K562 (cell line): ENCODE results near the gene SPOCD1. TPM values are rescaled to one million over a fixed set of nuclear protein-coding genes. Genes with fewer than 3 reads are reported as not detected.

ENCODE experiments used
- ATAC-seq: fragments of 200-7000 bp; cut with Tn5 transposase; 3 replicates; pipeline ENCODE4 v1.9.1; 2020; ENCODE audit warnings: moderate library complexity
- BruUV-seq: library from RNA; stranded (reverse); fragments of 400-500 nt; replicated peaks from 2 replicates; lab custom pipeline; 2021; lab: Mats Ljungman, UMichigan
- CTCF ChIA-PET: fragments of 300-600 bp; formaldehyde crosslinking; extraction: SDS; loops from one replicate; lab custom pipeline; 2021; ENCODE audit warnings: low intra/inter-chr PET ratio; lab: Yijun Ruan, JAX
- POLR2A ChIA-PET: fragments of 300-600, 350-650 bp; sonication (Branson Sonifier 250); formaldehyde crosslinking; extraction: SDS; loops from one replicate; lab custom pipeline; 2021; ENCODE audit warnings: antibody characterized with exemption, inconsistent platforms; lab: Yijun Ruan, JAX
- DNase-seq, 4 experiments: peaks; one replicate each; pipeline versions ENCODE4 v3.0.0 to v3.0.0-alpha.2; 2011 to 2018; ENCODE audit warnings: low spot score in 3 of 4, mixed read lengths in 3 of 4; ENCODE audit errors: extremely low read depth in 1 of 4
- FAIRE-seq: peaks from 2 replicates; lab custom pipeline; 2011; peaks lifted over from hg19 to GRCh38; lab: Jason Lieb, UNC
- H2AFZ ChIP-seq: 2 replicates; pipeline ENCODE4 v1.6.0; 2011; ENCODE audit warnings: low read depth, low read length, control low read depth, inconsistent platforms
- H3K27ac ChIP-seq: fragments of 200-600 bp; 3 replicates; pipeline ENCODE4 v1.8.0; 2011; ENCODE audit warnings: low read depth, mild to moderate bottlenecking, control low read depth, inconsistent platforms, low read length, moderate library complexity, mixed read lengths; ENCODE audit errors: extremely low read depth
- H3K27me3 ChIP-seq, 2 experiments: fragments of 300-600 bp in 1 of 2; 2 replicates in 1 of 2; 3 replicates in 1 of 2; pipeline versions ENCODE4 v1.6.0 to v1.8.0; 2011; ENCODE audit warnings: inconsistent platforms in 2 of 2, low read length in 2 of 2, mild to moderate bottlenecking in 1 of 2, mixed read lengths in 1 of 2, moderate library complexity in 1 of 2; ENCODE audit not compliant: control insufficient read depth in 2 of 2, insufficient read depth in 2 of 2
- H3K36me3 ChIP-seq: fragments of 300-600 bp; 3 replicates; pipeline ENCODE4 v1.8.0; 2011; ENCODE audit warnings: mild to moderate bottlenecking, low read length, inconsistent platforms; ENCODE audit not compliant: control insufficient read depth, insufficient read depth
- H3K4me1 ChIP-seq, 2 experiments: fragments of 200-600 bp in 1 of 2; replicated peaks in 1 of 2; 2 replicates in 1 of 2; 3 replicates in 1 of 2; pipeline versions ENCODE4 v1.5.1 to v1.8.0; 2011; ENCODE audit warnings: inconsistent platforms in 2 of 2, low read length in 2 of 2, mild to moderate bottlenecking in 1 of 2, mixed read lengths in 1 of 2, moderate library complexity in 1 of 2; ENCODE audit not compliant: control insufficient read depth in 2 of 2, insufficient read depth in 2 of 2
- H3K4me2 ChIP-seq: 2 replicates; pipeline ENCODE4 v1.6.1; 2011; ENCODE audit warnings: low read length, control low read depth, inconsistent platforms, mixed read lengths; ENCODE audit not compliant: insufficient read depth
- H3K4me3 ChIP-seq: fragments of 200-600 bp; sonication (generic), shearing (Covaris generic); 2 replicates; pipeline ENCODE4 v1.5.1; 2016; ENCODE audit warnings: control low read depth, inconsistent platforms
- H3K79me2 ChIP-seq: fragments of 200-600 bp; 3 replicates; pipeline ENCODE4 v1.8.0; 2011; ENCODE audit warnings: low read length, inconsistent platforms; ENCODE audit not compliant: control insufficient read depth, insufficient read depth
- H3K9ac ChIP-seq, 2 experiments: 2 replicates each; pipeline versions ENCODE4 v1.6.0 to v1.6.1; 2011; ENCODE audit warnings: low read depth in 2 of 2, low read length in 2 of 2, control low read depth in 1 of 2, inconsistent platforms in 1 of 2, mild to moderate bottlenecking in 1 of 2, mixed read lengths in 1 of 2; ENCODE audit not compliant: insufficient read depth in 1 of 2
- H3K9me1 ChIP-seq: one replicate; pipeline ENCODE4 v1.6.0; 2011; ENCODE audit warnings: inconsistent platforms, mild to moderate bottlenecking, low read length, moderate library complexity; ENCODE audit not compliant: control insufficient read depth, insufficient read depth
- H3K9me3 ChIP-seq: replicated peaks from 2 replicates; pipeline ENCODE4 v1.5.1; 2011; ENCODE audit warnings: low read depth, low read length, inconsistent platforms; ENCODE audit not compliant: control insufficient read depth, insufficient read depth
- H4K20me1 ChIP-seq: replicated peaks from 2 replicates; pipeline ENCODE4 v1.6.1; 2011; ENCODE audit warnings: low read length, inconsistent platforms, mixed read lengths; ENCODE audit not compliant: control insufficient read depth, insufficient read depth
- BDP1 ChIP-seq: IDR thresholded peaks from 3 replicates; pipeline ENCODE4 v1.6.1; 2011; ENCODE audit not compliant: insufficient read length, insufficient read depth
- CLOCK ChIP-seq: fragments of 250-450 bp; sonication (Bioruptor Pico); IDR thresholded peaks from 2 replicates; pipeline ENCODE4 v1.4.0; 2020; ENCODE audit warnings: mild to moderate bottlenecking, moderate library complexity, borderline replicate concordance
- HES1 ChIP-seq: fragments of 450-650 bp; IDR thresholded peaks from 2 replicates; pipeline ENCODE4 v1.6.1; 2016; ENCODE audit warnings: low read depth, mild to moderate bottlenecking, moderate library complexity
- KLF6 ChIP-seq: fragments of 250-450 bp; sonication (Bioruptor Pico); IDR thresholded peaks from 2 replicates; pipeline ENCODE4 v1.4.0; 2020; ENCODE audit warnings: mild to moderate bottlenecking, moderate library complexity, borderline replicate concordance
- NCOA1 ChIP-seq: fragments of 450-650 bp; IDR thresholded peaks from 2 replicates; pipeline ENCODE4 v1.6.1; 2016; ENCODE audit warnings: low read depth
- SRSF1 ChIP-seq: fragments of 200-400 bp; formaldehyde crosslinking; IDR thresholded peaks from 2 replicates; pipeline ENCODE4 v1.6.1; 2017; ENCODE audit warnings: mild to moderate bottlenecking, low read depth, low read length, moderate library complexity
- YBX1 ChIP-seq: fragments of 450-650 bp; IDR thresholded peaks from 2 replicates; pipeline ENCODE4 v1.7.1; 2016; ENCODE audit warnings: mild to moderate bottlenecking
- ZFP91 ChIP-seq: sonication (generic); formaldehyde crosslinking; IDR thresholded peaks from 2 replicates; pipeline ENCODE4 v1.8.0; 2022; ENCODE audit warnings: mild to moderate bottlenecking, missing genetic modification reagents
- ZNF121 ChIP-seq: sonication (generic); formaldehyde crosslinking; conservative IDR thresholded peaks from 2 replicates; pipeline ENCODE4 v1.8.0; 2022; ENCODE audit warnings: missing genetic modification reagents
- ZNF398 ChIP-seq: fragments of 250-450 bp; sonication (Bioruptor Pico); IDR thresholded peaks from 2 replicates; pipeline ENCODE4 v1.8.0; 2021; ENCODE audit warnings: moderate library complexity, mild to moderate bottlenecking, inconsistent platforms
- ZNF740 ChIP-seq, 3 experiments: fragments of 200-800 bp in 1 of 3; sonication (Bioruptor generic) in 1 of 3; sonication (generic) in 1 of 3; formaldehyde crosslinking in 1 of 3; IDR thresholded peaks; 2 replicates each; pipeline versions ENCODE4 v1.6.1 to v1.8.0; 2016 to 2022; ENCODE audit warnings: mild to moderate bottlenecking in 2 of 3, missing compliant biosample characterization in 2 of 3, missing genetic modification characterization in 2 of 3, missing genetic modification reagents in 1 of 3
- WGBS: fragments of 100-300 bp; shearing (Covaris generic); methylation state at CpG from one replicate; pipeline ENCODE4 v1.1.6; 2016; ENCODE audit warnings: low coverage, mixed read lengths; ENCODE audit not compliant: insufficient coverage; ENCODE audit errors: missing lambda C conversion rate; 5-methylcytosine and 5-hydroxymethylcytosine counted together
- in situ Hi-C: fragments of 300-500 bp; cut with MboI; formaldehyde crosslinking; loops from 4 replicates; pipeline ENCODE4 v1.15.0; 2018; ENCODE audit warnings: inconsistent platforms, mixed read lengths
- intact Hi-C: fragments of 100-400 bp; cut with micrococcal nuclease; formaldehyde crosslinking; loops from 2 replicates; pipeline ENCODE4 v1.14.2; 2022
- polyA plus RNA-seq, 8 experiments: library from polyadenylated mRNA; depleted of rRNA in 4 of 8; stranded (reverse) in 5 of 8; unstranded in 3 of 8; fragments of >200 nt; fragmentation: Nextera tagmentation in 2 of 8; fragmentation: Illumina TruSeq in 1 of 8; extraction: Ambion mirVana in 2 of 8; extraction: Trizol in 1 of 8; gene quantifications; 2 replicates each; pipeline versions ENCODE4 v1.2.1 to v1.2.3, GENCODE V29; 2011 to 2014; ENCODE audit warnings: inconsistent platforms in 1 of 8, missing spikeins in 1 of 8
- total RNA-seq, 7 experiments: library from RNA; depleted of rRNA in 6 of 7; stranded (reverse); fragments of >200 nt in 6 of 7; fragmentation: Illumina TruSeq in 2 of 7; extraction: Trizol in 2 of 7; gene quantifications; 2 replicates each; pipeline versions ENCODE4 v1.2.1 to v1.2.3, GENCODE V29; 2011 to 2021; ENCODE audit warnings: low replicate concordance in 1 of 7

SPOCD1 gene
- total and polyA plus RNA-seq, 9 of the 15 experiments (the other 6 are each of a cell fraction or from before 2014, with no cell fraction given): 0.03 to 0.71 (median 0.26) TPM; not detected in 1

GRCh38 chr1:31786366-31787060, 29.3 kb downstream of the SPOCD1 start:
- Histone ChIP-seq H3K4me1 (peaks cover 15 to 37% of the 10 kb centered on the region in 2 experiments), H3K9me3 (no peaks in the 10 kb centered on the region), H3K27me3 (peaks cover 2 to 19% of the 10 kb centered on the region in 2 experiments; a peak in 3 of 5 replicates), H3K36me3 (no peaks in the 10 kb centered on the region), H3K79me2 (no peaks in the 10 kb centered on the region), H4K20me1 (peaks cover 4% of the 10 kb centered on the region), H3K4me2 (no peak overlapping the region), H2AFZ (no peak overlapping the region), H3K9ac (no peak overlapping the region; a peak in 1 of 4 replicates), H3K9me1 (peaks cover 4% of the 10 kb centered on the region), H3K4me3 (no peak overlapping the region), H3K27ac (no peak overlapping the region)
- in situ Hi-C loops: no loop called here
- FAIRE-seq (no peak), ATAC-seq (no peak), DNase-seq (no peak)
- CTCF ChIA-PET: no interaction called here
- 23% methylated on average over 16 of the region's 16 CpGs for WGBS
- BruUV-seq: no TSS peak
- POLR2A ChIA-PET: no interaction called here
- intact Hi-C loops: loop anchor here (10.0 kb wide), 2 partner anchors 222 to 278 kb away; no protein-coding TSS in a partner anchor
- no peak for TF ChIP-seq KLF6 (CRISPR knock-in tag)
- TF ChIP-seq BDP1: no peak
- no peak for TF ChIP-seq CLOCK (CRISPR knock-in tag)
- no peak for TF ChIP-seq YBX1
- no peak for TF ChIP-seq ZNF740 (CRISPR knock-in tag; IDR thresholded peaks at IDR 0.05)
- no peak for TF ChIP-seq ZNF740 (tag; IDR thresholded peaks at IDR 0.05)
- TF ChIP-seq SRSF1: no peak
- TF ChIP-seq ZNF121 (CRISPR knock-in tag): no peak
- TF ChIP-seq ZFP91 (CRISPR knock-in tag): no peak
- TF ChIP-seq ZNF398 (CRISPR knock-in tag): no peak
- TF ChIP-seq HES1: no peak
- TF ChIP-seq NCOA1: no peak
